Activated CD8-positive, alpha-beta memory T cell treated with anti-CD3 and anti-CD28 coated beads for 1 hour (primary cell): ENCODE data around the gene EPPIN.
"Not testable (repeated sequence)": the region's sequence is repeated elsewhere in the genome, so short reads cannot be mapped to it uniquely, and the experiment has no call there.

Experiments
- DNase-seq, 2 donors: peaks; one replicate each; pipeline ENCODE4 v3.0.0-alpha.2; 2020; ENCODE audit warnings: low read depth in 1 of 2; ENCODE audit errors: extremely low read depth in 1 of 2

The EPPIN gene

GRCh38 chr20:45547206-45547770 lies at the start of gene EPPIN:
Gene EPPIN (minus strand): TSS chr20:45547401. CDS start chr20:45547357, 44 bp downstream.
- DNase-seq: no peak

GRCh38 chr20:45595235-45595634 lies 48.0 kb upstream of the EPPIN start:
- DNase-seq: no peak

DNA sequence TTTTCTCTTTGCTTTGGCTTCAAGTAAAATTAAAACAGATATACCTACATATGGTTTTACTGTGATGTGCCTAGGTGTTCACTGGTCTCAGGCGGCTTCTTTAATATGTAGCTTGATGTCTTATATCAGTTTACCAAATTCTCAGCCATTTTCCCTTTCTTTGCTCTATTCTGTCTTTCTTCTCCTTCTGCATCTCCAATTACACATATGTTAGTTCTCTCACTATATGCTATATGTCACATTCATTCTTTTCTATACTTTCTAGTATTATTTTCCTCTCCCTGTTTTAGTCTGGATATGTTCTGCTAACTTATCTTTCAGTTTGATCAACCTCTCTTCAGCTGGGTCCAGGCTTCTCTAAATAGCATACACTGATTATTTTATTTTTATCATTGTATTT lies 46.3 kb upstream of the EPPIN start:
- no peak for DNase-seq

- DNase-seq: no peak
Observed at GRCh38 chr20:45592574-45593189, 45.5 kb upstream of the EPPIN start.

DNA sequence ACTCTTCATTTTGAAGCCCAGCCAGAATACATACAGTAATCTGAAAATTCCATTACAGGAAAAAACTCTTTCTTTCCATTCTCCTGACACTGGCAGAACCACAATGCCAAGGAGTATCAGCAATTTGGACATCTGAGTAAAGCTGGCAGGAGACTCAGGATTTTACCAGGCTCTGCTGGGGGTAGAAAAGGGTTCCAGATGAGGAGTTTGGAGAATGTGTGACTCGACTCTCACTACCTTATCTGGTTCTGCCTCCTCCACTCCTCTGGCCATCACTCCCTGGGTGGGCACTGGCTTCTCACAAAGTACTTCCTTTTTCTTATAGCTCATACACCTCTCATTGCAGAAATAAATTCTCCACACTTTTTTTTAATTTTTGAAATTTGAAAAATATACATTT lies 42.5 kb upstream of the EPPIN start:
- no peak for DNase-seq

DNA sequence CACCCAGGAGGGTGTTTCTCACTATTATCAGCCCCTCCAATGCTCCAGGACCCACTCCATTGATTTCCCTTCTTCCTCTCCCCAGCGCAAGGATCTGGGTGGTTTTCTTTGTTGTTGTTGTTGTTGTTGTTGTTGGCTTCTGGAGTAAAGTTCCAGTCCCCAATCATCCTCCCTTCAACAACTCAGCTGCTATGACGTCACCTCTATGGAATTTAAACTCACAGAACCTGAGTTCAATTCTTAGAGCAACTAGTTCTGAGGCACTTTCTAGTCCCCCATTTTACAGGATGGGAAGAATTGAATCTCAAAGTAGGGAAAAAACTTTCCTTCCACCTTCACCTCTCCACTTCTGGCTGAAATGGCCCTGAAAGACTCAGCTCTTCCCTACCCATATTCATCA lies 41.6 kb upstream of the EPPIN start:
- DNase-seq: no peak

DNA sequence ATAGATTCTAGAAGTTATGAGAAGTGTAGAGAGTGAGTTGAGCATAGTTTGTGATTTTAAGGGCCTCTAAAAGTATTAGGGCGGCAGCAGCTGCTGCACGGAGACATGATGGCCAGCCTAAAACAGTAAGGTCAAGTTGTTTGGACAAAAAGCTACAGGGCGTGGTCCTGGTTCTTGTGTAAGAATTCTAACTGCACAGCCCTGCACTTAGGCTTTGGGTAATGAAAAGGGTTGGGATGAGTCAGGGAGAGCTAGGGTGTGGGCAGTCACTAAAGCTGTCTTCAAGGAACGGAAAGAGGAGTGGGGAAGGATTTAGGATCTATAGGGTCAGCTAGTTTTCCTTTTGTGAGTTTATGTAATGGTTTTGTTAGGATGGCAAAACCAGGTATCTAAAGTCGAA lies 38.8 kb upstream of the EPPIN start:
- DNase-seq: not testable (repeated sequence)

DNA sequence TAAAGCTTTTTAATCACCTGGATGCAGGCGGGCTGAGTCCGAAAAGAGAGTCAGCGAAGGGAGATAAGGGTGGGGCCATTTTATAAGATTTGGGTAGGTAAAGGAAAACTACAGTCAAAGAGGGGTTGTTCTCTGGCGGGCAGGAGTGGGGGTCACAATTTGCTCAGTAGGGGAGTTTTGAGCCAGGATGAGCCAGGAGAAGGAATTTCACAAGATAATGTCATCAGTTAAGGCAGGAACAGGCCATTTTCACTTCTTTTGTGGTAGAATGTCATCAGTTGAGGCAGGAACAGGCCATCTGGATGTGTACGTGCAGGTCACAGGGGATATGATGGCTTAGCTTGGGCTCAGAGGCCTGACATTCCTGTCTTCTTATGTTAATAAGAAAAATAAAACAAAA lies 37.1 kb upstream of the EPPIN start:
- DNase-seq: not testable (repeated sequence)

GRCh38 chr20:45583502-45583901 lies 36.3 kb upstream of the EPPIN start:
- DNase-seq: no peak

DNA sequence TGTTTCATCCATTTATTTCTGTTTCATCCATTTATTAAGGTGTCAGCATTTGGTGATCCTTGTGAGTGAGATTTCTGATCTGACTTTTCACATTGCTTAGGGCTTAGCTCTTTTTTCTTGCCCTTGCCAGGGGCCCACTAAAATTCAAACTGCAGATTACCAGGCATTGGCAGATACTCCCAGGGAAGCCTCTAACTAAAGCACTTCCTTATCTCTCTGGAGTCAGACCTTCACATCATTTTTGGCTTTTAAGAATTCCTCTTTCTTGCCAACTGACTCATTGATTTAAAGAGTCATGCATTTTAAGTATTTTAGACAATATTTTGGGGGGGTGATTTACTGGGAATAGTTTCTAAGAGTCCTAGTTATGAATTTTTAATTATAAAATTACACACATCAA lies 34.5 kb upstream of the EPPIN start:
- DNase-seq: no peak

DNA sequence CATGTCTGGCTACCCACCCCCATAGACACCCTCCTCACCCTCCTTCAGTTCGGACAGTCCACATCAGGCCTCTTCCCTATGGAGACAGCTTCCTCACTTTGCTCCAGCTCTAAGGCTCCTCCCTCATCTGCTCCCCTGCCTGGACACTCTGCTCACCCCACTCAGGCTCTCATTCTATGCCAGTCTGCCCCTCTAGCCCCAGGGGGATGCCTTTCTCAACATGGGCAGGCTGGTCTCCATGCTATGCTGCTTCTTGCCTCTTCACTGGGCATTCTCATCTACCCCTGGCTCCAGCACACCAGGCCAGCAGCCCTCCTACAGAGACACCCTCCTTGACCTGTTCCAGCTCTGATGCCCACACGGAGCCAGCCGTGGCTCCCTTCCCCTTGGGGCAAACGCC lies 32.0 kb upstream of the EPPIN start, which contains the start of gene WFDC8:
WFDC8 (minus strand) TSS at position 101 of the 400 bp plus-strand sequence; CDS start at position 64, 37 bp downstream.
- no peak for DNase-seq

GRCh38 chr20:45578231-45578630 lies 31.0 kb upstream of the EPPIN start:
- DNase-seq: no peak

- no peak for DNase-seq
Observed at GRCh38 chr20:45576995-45577394, 29.8 kb upstream of the EPPIN start.

DNA sequence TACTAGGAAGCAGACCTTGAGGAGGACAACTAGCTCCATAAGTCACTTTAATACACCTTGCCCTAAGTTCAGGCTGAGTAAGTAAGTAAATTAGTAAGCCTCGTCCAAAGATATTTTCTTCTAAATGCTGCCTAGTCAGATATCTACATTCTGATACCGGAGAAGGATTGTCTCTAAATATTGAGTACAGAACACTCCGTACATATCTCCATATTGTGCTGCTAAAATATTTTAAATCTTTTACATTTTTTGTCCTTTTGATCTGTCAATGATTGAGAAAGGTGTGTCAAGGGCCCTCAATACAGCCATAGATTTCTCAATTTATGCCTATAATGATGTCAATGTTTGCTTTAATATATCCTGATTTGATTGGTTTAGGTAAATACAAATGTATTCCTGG lies 28.7 kb upstream of the EPPIN start:
- no peak for DNase-seq

DNA sequence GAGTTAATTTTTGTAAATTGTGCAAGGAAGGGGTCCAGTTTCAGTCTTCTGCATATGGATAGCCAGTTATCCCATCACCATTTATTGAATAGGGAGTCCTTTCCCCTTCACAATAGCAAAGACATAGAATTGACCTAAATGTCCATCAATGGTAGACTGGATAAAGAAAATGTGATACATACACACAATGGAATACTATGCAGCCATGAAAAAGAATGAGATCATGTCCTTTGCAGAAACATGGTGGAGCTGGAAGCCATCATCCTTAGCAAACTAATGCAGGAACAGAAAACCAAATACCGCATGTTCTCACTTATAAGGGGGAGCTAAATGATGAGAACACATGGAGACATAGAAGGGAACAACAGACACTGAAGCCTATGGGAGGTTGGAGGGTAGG lies 22.4 kb upstream of the EPPIN start:
- not testable (repeated sequence) for DNase-seq

- no peak for DNase-seq
Observed at GRCh38 chr20:45564760-45565276, 17.6 kb upstream of the EPPIN start.

- no peak for DNase-seq
Observed at GRCh38 chr20:45555198-45555597, 8.0 kb upstream of the EPPIN start.

DNA sequence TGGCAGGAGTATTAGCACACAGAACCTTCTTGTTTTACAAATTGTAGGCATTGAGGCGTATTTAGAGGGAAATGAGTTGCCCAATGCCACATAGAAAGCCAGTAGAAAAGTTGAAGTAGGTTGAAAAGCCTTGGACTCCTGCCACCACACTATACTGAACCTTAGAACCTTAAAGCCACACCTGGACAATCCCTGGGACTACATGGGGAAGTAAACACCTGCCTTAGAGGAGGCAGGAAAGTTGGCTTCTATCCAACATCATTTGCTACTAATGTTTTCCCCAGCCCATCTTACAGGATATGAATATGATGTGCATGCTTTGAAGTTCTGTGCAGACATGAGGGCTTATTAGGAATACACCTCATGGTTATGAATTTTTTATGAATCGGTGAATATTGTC lies 5.3 kb upstream of the EPPIN start:
- DNase-seq: no peak

- no peak for DNase-seq
Observed at GRCh38 chr20:45550765-45551164, 3.6 kb upstream of the EPPIN start.

GRCh38 chr20:45548410-45548809 lies 1.2 kb upstream of the EPPIN start:
- no peak for DNase-seq

DNA sequence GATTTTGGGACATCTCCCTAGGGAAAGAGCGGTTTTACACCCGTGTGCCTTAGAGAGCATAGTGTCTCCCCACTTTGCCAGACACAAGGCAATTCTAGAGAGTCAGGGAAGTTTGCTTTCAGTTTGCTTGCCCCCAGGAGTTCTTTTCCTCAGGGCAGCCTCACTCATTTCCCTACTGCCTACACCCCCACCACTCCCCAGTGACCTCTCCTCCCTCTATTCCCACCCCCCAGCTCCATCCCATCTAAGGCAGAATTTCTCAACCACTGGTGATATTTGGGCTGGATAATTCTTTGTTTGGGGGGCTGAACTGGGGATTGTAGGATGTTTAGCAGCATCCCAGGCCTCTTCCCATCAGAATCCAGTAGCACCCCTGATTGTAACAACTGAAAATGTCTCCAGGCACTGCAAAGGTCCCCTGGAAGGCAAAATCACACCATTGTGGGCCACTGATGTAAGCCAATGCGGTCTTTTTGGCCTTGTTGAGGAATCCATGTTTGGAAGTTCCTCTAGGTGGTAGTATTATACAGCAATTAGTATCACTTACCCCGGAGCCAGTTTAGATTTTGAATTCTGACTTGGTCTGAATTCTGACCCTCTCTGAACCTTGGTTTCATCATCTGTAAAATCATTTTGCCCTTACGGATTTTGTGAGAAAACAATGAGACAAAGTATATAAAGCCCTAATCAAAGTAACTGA lies 1.3 kb downstream of the EPPIN start:
- DNase-seq: no peak

GRCh38 chr20:45545351-45545750 lies 1.9 kb downstream of the EPPIN start:
- DNase-seq: no peak
